KMS-11 (cell line): Measurements from ENCODE around the gene PARD3B.

Source experiments
- H2AFZ ChIP-seq: fragments of 200-600 bp; sonication (generic); 2 replicates; pipeline ENCODE4 v1.6.1; 2016; ENCODE audit warnings: antibody characterized with exemption, mixed run types, low read depth
- H3K27ac ChIP-seq: fragments of 200-600 bp; sonication (generic); 2 replicates; pipeline ENCODE4 v1.6.1; 2016; ENCODE audit warnings: mild to moderate bottlenecking, mixed run types
- H3K27me3 ChIP-seq: fragments of 200-600 bp; sonication (generic); 2 replicates; pipeline ENCODE4 v1.6.1; 2017; ENCODE audit warnings: mild to moderate bottlenecking, low read depth, mixed run types, moderate library complexity; ENCODE audit not compliant: insufficient read depth
- H3K36me3 ChIP-seq: fragments of 200-600 bp; sonication (generic); 2 replicates; pipeline ENCODE4 v1.6.1; 2017; ENCODE audit warnings: mild to moderate bottlenecking, mixed run types; ENCODE audit not compliant: insufficient read depth
- H3K4me1 ChIP-seq: fragments of 200-600 bp; sonication (generic); 2 replicates; pipeline ENCODE4 v1.6.1; 2016; ENCODE audit warnings: mild to moderate bottlenecking, low read depth, mixed run types; ENCODE audit not compliant: poor library complexity, severe bottlenecking
- H3K4me2 ChIP-seq: fragments of 200-600 bp; sonication (generic); 2 replicates; pipeline ENCODE4 v1.7.0; 2016; ENCODE audit warnings: mild to moderate bottlenecking, mixed run types
- H3K4me3 ChIP-seq: fragments of 200-600 bp; sonication (generic); IDR thresholded peaks from 2 replicates; pipeline ENCODE4 v1.6.1; 2017; ENCODE audit warnings: low read depth, low read length, mixed read lengths; ENCODE audit not compliant: insufficient read depth
- H3K79me2 ChIP-seq: fragments of 200-600 bp; sonication (generic); 2 replicates; pipeline ENCODE4 v1.6.1; 2016; ENCODE audit warnings: low read depth, mixed run types; ENCODE audit not compliant: insufficient read depth
- H3K9ac ChIP-seq: fragments of 200-600 bp; sonication (generic); 2 replicates; pipeline ENCODE4 v1.6.1; 2016; ENCODE audit warnings: mild to moderate bottlenecking, mixed run types
- H4K20me1 ChIP-seq: fragments of 200-600 bp; sonication (generic); 2 replicates; pipeline ENCODE4 v1.6.1; 2016; ENCODE audit warnings: mild to moderate bottlenecking, mixed run types; ENCODE audit not compliant: insufficient read depth
- CTCF ChIP-seq: fragments of 200-600 bp; sonication (generic); conservative IDR thresholded peaks from 2 replicates; pipeline ENCODE4 v1.6.1; 2017; ENCODE audit warnings: low read depth, mild to moderate bottlenecking, antibody characterized with exemption, low read length, moderate library complexity, mixed read lengths

The PARD3B gene

DNA sequence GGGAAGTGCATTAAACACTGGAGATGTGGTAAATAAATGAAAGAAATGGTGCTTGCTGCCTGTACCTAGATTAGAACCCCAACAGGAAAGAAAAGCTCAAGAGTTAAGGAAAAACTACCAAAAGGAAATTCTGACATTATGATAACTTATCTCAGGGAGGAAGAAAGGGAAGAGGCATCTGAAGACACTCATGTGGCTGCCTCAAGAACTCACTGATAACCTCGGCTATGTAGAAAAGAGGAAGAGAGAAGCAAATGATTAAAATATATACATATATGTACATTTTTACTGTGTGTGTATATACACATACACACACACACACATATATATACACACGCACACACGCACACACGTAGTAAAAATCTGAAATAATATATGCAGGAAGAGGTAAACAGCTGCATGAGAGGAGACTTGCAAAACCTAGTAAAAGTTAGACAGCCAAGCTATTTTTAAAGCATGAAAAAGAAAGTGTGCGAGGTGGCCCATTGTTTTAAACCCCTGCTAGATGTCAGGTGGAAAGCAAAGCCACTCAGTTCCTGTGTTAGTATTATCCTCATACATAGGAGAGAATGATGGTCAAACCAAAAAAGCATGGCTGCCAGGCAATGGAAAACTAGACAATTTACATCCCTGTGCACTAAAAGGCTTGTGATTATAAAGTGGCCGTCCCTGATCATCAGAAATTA, 654.0 kb downstream of the PARD3B start:
- H3K79me2 ChIP-seq = no peaks in the 10 kb centered on the region
- no peak overlapping the region for H2AFZ ChIP-seq
- H3K4me3 ChIP-seq = no peak overlapping the region
- peaks cover 9% of the 10 kb centered on the region for H3K4me1 ChIP-seq
- no peak for TF ChIP-seq CTCF
- H3K36me3 ChIP-seq = no peaks in the 10 kb centered on the region
- no peaks in the 10 kb centered on the region for H4K20me1 ChIP-seq
- no peaks in the 10 kb centered on the region for H3K27me3 ChIP-seq
- H3K27ac ChIP-seq = no peak overlapping the region
- no peak overlapping the region for H3K9ac ChIP-seq
- no peak overlapping the region for H3K4me2 ChIP-seq

DNA sequence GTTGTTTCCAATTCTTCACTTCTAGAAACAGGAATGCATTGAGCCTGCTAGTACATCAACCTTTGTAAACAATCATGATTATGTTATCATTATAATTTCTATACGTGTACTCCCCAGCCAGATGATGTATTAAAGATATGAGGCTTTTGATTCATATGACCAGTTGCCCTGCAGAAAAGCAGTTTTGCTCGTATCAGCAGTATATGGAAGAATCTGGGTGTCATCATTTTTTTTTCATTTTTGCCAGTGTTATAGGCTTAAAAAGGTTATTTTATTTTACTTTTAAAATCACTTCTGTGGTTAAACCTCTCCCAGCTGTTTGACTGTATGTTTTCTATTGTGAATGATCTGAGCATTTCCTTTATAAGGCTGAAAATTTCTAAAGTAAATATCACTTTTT, 665.2 kb downstream of the PARD3B start:
- Histone ChIP-seq H4K20me1 (no peaks in the 10 kb centered on the region), H2AFZ (no peak overlapping the region), H3K9ac (no peak overlapping the region), H3K27me3 (no peaks in the 10 kb centered on the region), H3K4me2 (no peak overlapping the region), H3K4me3 (no peak overlapping the region), H3K27ac (no peak overlapping the region), H3K79me2 (no peaks in the 10 kb centered on the region), H3K36me3 (no peaks in the 10 kb centered on the region), H3K4me1 (no peaks in the 10 kb centered on the region)
- no peak for TF ChIP-seq CTCF

DNA sequence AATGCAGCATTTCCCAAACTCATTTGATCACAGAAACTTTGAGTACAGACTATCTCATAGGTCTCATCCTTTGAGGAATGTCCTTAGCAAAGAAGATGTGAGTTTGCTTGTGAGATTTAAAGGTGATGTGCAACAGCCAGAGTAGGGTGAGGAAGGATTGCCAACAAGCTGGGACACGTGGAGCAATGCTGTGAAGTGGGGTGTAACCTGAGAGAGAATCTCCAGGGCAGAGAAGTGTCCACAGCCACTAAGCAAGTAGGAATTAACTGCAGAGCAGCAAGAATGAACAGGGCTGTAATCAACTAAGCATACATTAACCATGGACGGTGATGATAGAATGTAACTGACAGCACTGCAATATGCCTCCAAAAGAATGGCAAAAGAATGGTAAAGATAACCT, 667.1 kb downstream of the PARD3B start:
- Histone ChIP-seq H3K27ac (no peak overlapping the region), H2AFZ (no peak overlapping the region), H3K4me2 (no peak overlapping the region), H3K36me3 (no peaks in the 10 kb centered on the region), H3K27me3 (no peaks in the 10 kb centered on the region), H4K20me1 (no peaks in the 10 kb centered on the region), H3K79me2 (no peaks in the 10 kb centered on the region), H3K9ac (no peak overlapping the region), H3K4me3 (no peak overlapping the region), H3K4me1 (no peaks in the 10 kb centered on the region)
- no peak for TF ChIP-seq CTCF

- H3K4me3 ChIP-seq = no peak overlapping the region
- no peaks in the 10 kb centered on the region for H3K79me2 ChIP-seq
- no peak overlapping the region for H3K9ac ChIP-seq
- no peak overlapping the region for H2AFZ ChIP-seq
- no peak for TF ChIP-seq CTCF
- H4K20me1 ChIP-seq = no peaks in the 10 kb centered on the region
- no peak overlapping the region for H3K4me2 ChIP-seq
- no peaks in the 10 kb centered on the region for H3K36me3 ChIP-seq
- no peak overlapping the region for H3K27ac ChIP-seq
- H3K4me1 ChIP-seq = no peaks in the 10 kb centered on the region
- no peaks in the 10 kb centered on the region for H3K27me3 ChIP-seq
These were observed 670.8 kb downstream of the PARD3B start for GRCh38 chr2:205216092-205216491.
